ENCODE measurements around the gene SORCS1.

Gene SORCS1

DNA sequence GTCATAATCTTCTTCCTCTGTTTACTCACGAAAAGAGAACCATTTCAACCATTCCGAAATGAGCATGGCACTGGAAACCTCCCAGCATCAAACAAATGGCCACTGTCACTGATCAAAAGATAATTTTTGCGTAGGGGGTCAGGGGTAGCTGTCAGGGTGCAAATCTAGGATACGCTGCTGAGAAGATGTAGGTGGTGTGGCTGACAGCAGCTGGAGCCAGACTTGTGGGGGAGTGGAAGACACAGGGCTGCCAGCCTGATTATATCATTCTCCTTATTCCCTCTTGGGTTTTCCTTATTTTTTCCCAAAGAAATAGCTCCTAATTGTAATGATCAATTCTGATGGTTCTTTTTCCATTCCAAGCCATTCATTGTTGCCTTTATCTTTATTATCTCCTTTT, 266.1 kb downstream of the SORCS1 start:
- DNase-seq (ENCODE audit: low read depth), result no peak

DNA sequence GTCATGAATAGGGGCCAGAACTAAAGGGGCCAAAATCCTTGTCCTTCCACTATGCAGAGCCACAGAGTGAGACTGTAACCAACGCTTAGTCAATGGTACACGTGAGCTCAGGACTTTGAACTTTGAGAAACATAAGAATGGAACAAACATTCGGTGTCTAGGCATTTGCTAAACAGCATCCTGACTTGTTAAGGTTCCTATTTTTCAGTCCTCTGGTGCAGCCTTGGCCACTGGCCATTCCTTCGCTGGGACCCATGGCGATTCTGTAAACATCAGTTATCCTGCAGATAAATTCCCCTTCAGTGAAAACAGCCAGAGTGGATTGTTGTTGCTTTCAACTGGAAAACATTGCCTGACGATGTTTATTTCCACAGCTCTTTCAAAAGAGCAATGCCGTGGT, 266.8 kb downstream of the SORCS1 start:
- DNase-seq (ENCODE audit: low read depth), result no peak

- DNase-seq (ENCODE audit: low read depth), result no peak
Observed at GRCh38 chr10:106894692-106895091, 269.8 kb downstream of the SORCS1 start.

DNA sequence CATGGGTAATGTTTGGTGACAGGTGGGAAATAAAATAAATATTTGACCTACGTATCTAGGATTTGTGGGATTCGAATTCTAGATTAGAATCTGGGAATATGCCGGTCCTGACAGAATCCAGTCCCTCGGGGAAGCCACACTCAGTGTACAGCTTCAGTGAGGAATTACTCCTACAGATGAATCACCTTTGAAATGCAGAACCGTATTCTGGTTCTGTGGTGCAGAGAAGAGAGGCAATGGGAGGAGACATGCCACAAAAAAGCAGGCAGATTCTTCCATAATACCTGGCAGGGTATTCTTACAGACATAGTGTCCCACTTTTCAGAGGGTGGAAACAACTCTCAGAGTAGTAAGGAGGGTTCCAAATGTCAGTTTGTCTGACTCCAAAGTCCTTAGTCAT, 286.9 kb downstream of the SORCS1 start:
- DNase-seq (ENCODE audit: low read depth), result no peak

GRCh38 chr10:106874604-106874889, 290.0 kb downstream of the SORCS1 start:
- no peak for DNase-seq (ENCODE audit: low read depth)

DNA sequence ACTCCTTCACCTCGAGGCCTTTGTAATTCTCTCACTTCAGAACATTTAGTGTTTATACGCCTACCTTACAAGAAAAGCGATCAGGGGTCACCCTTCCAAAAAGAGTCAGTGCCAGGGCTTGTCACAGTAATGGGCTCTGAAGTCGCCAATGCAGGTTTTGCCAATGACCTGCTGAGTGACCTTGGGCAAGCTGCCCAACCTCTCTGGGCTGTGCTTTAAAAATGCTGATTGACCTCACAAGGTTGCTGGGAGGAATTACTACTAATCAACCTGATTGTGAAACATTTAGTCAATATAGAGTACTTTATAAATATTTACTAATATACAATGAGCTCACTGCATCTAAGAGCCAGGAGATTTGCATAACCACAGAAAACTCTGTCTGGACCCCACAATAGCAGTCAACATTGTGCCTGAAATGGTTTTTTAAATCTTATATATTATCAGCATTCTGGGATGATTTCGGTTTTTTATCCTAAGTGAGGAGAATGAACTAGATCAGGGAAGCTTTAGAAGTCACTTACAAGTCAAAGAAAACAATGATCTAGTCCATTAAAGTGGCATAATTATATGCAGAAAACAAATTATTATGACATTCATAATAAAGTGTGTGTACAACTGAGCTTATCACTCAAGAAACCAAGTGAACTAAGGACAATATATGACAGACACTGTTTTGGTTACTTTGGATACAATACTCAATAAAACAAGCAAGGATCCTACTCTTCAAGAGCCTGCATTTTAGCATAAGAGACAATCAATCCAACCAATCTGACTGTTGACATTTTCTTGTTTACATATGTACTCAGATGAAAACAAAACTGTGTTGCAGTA, 290.5 kb downstream of the SORCS1 start:
- DNase-seq (ENCODE audit: low read depth), result no peak

DNA sequence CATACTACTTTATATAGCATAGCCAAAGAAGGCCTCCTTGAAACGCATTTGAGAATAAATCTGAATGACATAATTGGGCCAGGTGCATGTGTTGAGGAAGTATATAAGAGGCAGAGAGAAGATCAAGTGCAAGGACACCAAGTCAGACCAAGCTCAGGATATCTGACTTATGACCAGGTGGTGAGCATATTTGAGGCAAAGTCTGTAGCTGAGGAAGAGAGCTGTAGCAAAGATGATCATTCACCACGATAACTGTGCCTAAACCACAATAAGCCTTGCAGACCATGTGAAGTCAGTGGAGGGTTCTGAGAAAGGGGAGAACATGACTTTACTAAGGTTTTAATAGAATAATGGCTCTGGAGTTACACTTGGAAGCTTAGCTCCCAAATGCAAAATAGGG, 292.3 kb downstream of the SORCS1 start:
- DNase-seq (ENCODE audit: low read depth), result no peak

- DNase-seq (ENCODE audit: low read depth), result no peak
Observed at GRCh38 chr10:106866244-106866845, 298.2 kb downstream of the SORCS1 start.

- DNase-seq (ENCODE audit: low read depth), result no peak
Observed at GRCh38 chr10:106864031-106864430, 300.5 kb downstream of the SORCS1 start.

GRCh38 chr10:106863549-106863948, 301.0 kb downstream of the SORCS1 start:
- DNase-seq (ENCODE audit: low read depth), result no peak

- no peak for DNase-seq (ENCODE audit: low read depth)
Observed at GRCh38 chr10:106859892-106860652, 304.4 kb downstream of the SORCS1 start.

DNA sequence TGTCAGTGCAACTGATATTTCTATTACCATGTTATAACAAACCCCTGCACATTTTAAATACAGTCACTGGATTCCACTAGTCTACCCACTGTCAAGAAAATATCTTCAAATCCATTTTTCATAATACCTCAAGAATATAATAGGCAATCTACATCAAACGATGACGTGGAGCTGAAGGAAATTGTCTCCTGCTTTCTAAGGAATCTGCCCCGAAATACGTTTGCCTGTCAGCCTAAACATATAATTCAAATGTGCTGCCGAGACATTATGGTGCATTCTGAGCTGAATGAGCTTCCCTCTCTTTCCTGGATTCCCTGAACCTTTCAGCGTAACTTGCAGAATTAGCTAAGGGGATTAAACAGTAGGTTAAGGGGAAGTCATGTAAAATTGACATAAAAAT, 306.8 kb downstream of the SORCS1 start:
- no peak for DNase-seq (ENCODE audit: low read depth)

GRCh38 chr10:106857213-106857612, 307.3 kb downstream of the SORCS1 start:
- DNase-seq (ENCODE audit: low read depth), result no peak

- DNase-seq (ENCODE audit: low read depth), result no peak
Observed at GRCh38 chr10:106836933-106837663, 327.4 kb downstream of the SORCS1 start.

- no peak for DNase-seq (ENCODE audit: low read depth)
Observed at GRCh38 chr10:106832846-106833245, 331.7 kb downstream of the SORCS1 start.

DNA sequence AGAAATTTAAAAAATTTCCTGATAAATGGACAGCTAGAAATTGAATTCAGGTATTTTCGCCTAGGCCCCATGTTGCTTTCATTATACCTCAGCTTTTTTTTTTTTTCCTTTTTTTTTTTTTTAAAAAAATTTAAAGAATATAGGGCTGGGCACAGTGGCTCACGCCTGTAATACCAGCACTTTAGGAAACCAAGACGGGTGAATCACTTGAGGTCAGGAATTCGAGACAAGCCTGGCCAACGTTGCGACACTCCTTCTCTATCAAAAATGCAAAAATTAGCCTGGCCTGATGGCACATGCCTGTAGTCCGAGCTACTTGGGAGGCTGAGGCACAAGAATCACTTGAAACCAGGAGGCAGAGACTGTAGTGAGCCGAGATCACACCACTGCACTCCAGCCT, 334.0 kb downstream of the SORCS1 start:
- DNase-seq (ENCODE audit: low read depth), result no peak

- DNase-seq (ENCODE audit: low read depth), result no peak
Observed at GRCh38 chr10:106830006-106830405, 334.5 kb downstream of the SORCS1 start.

DNA sequence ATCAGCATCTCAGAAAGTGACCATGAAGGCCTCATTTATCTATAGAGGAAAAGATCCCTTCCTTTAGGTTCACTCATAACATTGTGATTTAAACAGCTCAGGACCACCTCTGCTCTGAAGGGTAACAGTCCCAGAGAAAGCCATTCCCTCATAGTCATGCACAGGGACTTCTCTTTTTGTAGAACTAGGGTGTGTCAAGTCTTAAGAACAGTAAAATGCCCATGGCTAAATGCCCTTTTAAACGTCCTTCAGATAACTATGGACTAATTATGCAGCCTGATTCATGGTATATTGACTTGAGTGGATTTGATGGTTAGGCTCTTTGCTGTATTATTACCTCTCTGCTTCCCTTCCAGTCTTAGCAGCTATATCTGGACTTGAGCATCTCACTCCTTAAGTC, 337.8 kb downstream of the SORCS1 start:
- no peak for DNase-seq (ENCODE audit: low read depth)

DNA sequence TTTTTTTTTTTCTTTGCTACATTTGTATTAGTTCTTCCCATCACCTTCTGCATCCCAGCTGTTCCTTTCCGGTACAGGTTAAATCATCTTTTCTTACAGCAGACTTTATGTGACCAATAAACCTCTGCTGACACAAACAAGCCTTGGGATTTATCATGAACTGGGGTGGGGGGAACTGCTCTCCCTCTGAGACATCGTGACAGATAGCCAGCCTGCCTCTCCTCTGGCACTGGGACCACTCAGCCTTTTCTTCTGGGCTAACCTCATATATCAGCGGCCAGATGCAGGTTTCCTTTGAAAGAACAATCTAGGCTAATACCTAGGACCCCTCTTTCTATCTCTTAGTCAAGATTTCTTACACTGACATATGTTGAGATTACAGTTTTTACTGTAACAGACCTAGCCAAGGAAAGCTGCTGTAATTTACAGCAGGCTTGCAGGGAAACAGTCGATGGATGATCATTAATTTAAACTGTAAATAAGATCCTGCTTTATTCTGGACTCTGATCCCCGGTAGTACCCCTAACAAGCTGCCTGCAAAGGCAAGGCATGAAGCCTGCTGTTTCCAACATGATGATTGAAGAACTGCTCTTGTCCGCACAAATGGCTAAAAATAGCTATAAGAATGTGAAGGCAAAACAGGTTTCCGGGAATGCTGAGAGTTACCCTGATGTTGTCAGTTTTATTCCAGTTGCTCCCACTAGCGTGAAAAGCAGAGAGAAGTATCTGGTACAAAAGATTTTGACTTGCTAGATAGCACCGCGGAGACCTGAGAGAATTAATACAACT, 338.7 kb downstream of the SORCS1 start:
- DNase-seq (ENCODE audit: low read depth), result no peak

- no peak for DNase-seq (ENCODE audit: low read depth)
Observed at GRCh38 chr10:106820579-106820978, 343.9 kb downstream of the SORCS1 start.

- no peak for DNase-seq (ENCODE audit: low read depth)
Observed at GRCh38 chr10:106819490-106819889, 345.0 kb downstream of the SORCS1 start.
